ENCODE measurements around the gene AKT3.

The AKT3 gene

DNA sequence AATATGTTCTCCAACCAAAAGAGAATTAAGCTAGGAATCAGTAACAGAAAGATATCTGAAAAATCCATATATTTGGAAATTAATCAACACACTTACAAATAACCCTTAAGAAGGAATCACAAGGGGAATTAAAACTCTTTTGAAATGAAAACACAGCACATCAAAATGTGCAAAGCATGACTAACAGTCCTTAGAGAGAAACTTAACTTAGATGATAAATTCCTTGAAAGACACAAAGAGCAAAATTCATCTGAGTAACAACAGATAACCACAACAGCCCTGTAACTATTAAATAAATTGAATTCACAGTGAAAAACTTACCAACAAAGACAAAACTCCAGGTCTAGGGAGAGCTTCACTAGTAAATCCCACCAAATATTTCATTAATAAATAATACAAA, 310.4 kb downstream of the AKT3 start:
- no peak overlapping the region for H3K4me3 ChIP-seq (ENCODE audit: low read length)
- DNase-seq (ENCODE audit: low read depth) = no peak
- TF ChIP-seq, protein P1, sequence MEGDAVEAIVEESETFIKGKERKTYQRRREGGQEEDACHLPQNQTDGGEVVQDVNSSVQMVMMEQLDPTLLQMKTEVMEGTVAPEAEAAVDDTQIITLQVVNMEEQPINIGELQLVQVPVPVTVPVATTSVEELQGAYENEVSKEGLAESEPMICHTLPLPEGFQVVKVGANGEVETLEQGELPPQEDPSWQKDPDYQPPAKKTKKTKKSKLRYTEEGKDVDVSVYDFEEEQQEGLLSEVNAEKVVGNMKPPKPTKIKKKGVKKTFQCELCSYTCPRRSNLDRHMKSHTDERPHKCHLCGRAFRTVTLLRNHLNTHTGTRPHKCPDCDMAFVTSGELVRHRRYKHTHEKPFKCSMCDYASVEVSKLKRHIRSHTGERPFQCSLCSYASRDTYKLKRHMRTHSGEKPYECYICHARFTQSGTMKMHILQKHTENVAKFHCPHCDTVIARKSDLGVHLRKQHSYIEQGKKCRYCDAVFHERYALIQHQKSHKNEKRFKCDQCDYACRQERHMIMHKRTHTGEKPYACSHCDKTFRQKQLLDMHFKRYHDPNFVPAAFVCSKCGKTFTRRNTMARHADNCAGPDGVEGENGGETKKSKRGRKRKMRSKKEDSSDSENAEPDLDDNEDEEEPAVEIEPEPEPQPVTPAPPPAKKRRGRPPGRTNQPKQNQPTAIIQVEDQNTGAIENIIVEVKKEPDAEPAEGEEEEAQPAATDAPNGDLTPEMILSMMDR (conservative IDR thresholded peaks at IDR 0.05; ENCODE audit: low read depth, low read length) = no peak

GRCh38 chr1:243535014-243535413, 315.0 kb downstream of the AKT3 start:
- TF ChIP-seq, protein P1 (conservative IDR thresholded peaks at IDR 0.05; ENCODE audit: low read depth, low read length) = no peak
- no peak for DNase-seq (ENCODE audit: low read depth)
- no peak overlapping the region for H3K4me3 ChIP-seq (ENCODE audit: low read length)

DNA sequence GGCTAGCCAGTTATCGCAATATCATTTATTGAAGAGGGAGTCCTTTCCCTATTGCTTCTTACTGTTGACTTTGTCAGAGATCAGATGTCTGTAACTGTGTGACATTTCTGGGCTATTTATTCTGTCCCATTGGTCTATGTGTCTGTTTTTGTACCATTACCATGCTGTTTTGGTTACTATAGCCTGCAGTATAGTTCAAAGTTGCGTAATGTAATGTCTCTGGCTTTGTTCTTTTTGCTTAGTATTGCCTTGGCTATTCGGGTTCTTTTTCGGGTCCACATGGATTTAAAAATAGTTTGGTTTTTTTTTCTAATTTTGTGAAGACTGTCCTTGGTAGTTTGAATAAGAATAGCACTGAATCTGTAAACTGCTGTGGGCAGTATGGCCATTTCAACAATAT, 320.5 kb downstream of the AKT3 start:
- no peak overlapping the region for H3K4me3 ChIP-seq (ENCODE audit: low read length)
- TF ChIP-seq, protein P1 (conservative IDR thresholded peaks at IDR 0.05; ENCODE audit: low read depth, low read length) = no peak

DNA sequence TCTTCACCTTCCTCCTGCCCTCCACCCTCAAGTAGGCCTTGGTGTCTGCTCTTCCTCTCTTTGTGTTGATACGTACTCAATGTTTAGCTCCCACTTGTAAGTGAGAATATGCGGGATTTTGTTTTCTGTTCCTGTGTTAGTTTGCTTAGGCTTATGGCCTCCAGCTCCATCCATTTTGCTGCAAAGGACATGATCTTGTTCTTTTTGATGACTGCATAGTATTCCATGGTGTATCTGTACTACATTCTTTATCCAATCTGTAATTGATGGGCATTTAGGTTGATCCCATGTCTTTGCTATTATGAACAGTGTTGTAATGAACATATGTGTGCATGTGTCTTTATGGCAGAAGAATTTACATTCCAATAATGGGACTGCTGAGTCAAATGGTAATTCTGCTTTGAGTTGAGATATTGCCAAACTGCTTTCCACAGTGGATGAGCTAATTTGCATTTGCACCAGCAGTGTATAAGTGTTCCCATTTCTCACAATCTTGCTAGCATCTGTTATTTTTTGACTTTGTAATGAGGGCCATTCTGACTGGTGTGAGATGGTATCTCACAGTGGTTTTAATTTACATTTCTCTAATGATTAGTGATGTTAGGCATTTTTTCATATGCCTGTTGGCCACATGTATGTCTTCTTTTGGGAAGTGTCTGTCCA, 321.5 kb downstream of the AKT3 start:
- DNase-seq (ENCODE audit: low read depth) = no peak
- no peak overlapping the region for H3K4me3 ChIP-seq (ENCODE audit: low read length)
- TF ChIP-seq, protein P1 (conservative IDR thresholded peaks at IDR 0.05; ENCODE audit: low read depth, low read length) = no peak

More for the DNA sequence above, 320.5 kb downstream of the AKT3 start:
- no peak for DNase-seq (ENCODE audit: low read depth)

GRCh38 chr1:243526180-243526579, 323.9 kb downstream of the AKT3 start:
- TF ChIP-seq, protein P1 (conservative IDR thresholded peaks at IDR 0.05; ENCODE audit: low read depth, low read length) = no peak
- no peak overlapping the region for H3K4me3 ChIP-seq (ENCODE audit: low read length)
- no peak for DNase-seq (ENCODE audit: low read depth)

GRCh38 chr1:243525085-243525487, 325.0 kb downstream of the AKT3 start:
- no peak overlapping the region for H3K4me3 ChIP-seq (ENCODE audit: low read length)
- no peak for DNase-seq (ENCODE audit: low read depth)
- TF ChIP-seq, protein P1 (conservative IDR thresholded peaks at IDR 0.05; ENCODE audit: low read depth, low read length) = no peak

DNA sequence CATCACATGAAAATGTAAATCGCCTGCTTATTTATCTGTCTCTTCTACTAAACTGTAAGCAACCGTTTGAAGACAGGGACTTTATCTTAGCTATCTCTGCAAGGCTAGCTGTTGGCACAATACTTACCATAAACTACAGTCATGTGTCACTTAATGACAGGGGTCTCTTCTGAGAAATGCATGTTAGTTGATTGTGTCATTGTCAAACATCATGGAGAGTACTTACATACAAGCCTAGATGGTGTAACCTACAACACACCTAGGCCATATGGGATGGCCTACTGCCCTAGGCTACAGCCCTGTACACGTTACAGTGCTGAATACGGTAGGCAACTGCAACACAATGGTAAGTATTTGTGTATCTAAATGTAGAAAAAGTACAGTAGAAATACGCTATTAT, 326.3 kb downstream of the AKT3 start:
- H3K4me3 ChIP-seq (ENCODE audit: low read length) = no peak overlapping the region
- DNase-seq (ENCODE audit: low read depth) = no peak
- TF ChIP-seq, protein P1 (conservative IDR thresholded peaks at IDR 0.05; ENCODE audit: low read depth, low read length) = no peak
